ENCODE results near the gene GSTM2. TPM values are rescaled to one million over a fixed set of nuclear protein-coding genes. Genes with fewer than 3 reads are reported as not detected.

The GSTM2 gene
- polyA plus RNA-seq, 3 donors from 2014 or later, result 32.6 to 51.2 (median 42.5) TPM

GRCh38 chr1:109625601-109626560 lies 42.0 kb upstream of the GSTM2 start:
- Mint-ChIP-seq H3K9me3 (no peaks in the 10 kb centered on the region), H3K36me3 (peaks cover 0 to 23% (median 11%) of the 10 kb centered on the region in 3 donors), H3K27ac (peak overlapping the region in 1 of 6 donors; percentile 76), H3K27me3 (ENCODE audit: low read depth in 3 of 3) (peaks cover 2 to 3% (median 2%) of the 10 kb centered on the region in 3 donors), H3K4me1 (peaks cover 22 to 25% of the 10 kb centered on the region in 2 donors), H3K4me3 (no peak overlapping the region)
- DNase-seq, result no peak

GRCh38 chr1:109626682-109627408 lies 41.0 kb upstream of the GSTM2 start:
- Mint-ChIP-seq H3K9me3 (no peaks in the 10 kb centered on the region), H3K4me1 (peaks cover 13 to 17% of the 10 kb centered on the region in 2 donors), H3K27me3 (ENCODE audit: low read depth in 3 of 3) (no peaks in the 10 kb centered on the region), H3K36me3 (peaks cover 1 to 29% (median 11%) of the 10 kb centered on the region in 3 donors), H3K27ac (peak overlapping the region in 1 of 6 donors; percentile 76), H3K4me3 (no peak overlapping the region)
- no peak for DNase-seq

DNA sequence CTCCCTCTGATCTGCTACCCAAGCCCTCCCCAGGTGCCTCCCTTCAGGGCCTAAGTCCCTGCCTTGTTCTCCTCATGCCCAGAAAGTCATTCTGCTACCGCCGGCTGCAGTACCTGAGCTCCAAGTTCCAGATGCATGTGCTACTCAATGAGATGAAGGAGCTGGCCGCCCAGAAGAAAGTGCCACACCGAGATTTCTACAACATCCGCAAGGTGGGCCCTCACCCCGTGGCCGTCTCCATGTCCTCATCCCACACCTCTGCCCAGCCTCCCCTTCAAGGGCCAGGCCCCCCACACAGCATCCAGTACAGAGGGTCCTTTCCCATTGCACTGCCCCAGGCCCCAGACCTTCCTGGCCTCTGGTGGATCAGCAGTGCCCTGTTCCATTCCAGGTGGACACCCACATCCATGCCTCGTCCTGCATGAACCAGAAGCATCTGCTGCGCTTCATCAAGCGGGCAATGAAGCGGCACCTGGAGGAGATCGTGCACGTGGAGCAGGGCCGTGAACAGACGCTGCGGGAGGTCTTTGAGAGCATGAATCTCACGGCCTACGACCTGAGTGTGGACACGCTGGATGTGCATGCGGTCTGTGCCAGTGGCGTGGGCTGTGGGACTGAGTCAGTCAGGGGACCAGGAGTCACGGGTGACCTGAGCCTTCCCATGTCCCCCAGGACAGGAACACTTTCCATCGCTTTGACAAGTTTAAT lies 40.0 kb upstream of the GSTM2 start:
- Mint-ChIP-seq H3K9me3 (no peaks in the 10 kb centered on the region), H3K27me3 (ENCODE audit: low read depth in 3 of 3) (no peaks in the 10 kb centered on the region), H3K4me1 (peaks cover 3 to 8% of the 10 kb centered on the region in 2 donors), H3K36me3 (peaks cover 4 to 32% (median 11%) of the 10 kb centered on the region in 3 donors), H3K4me3 (no peak overlapping the region), H3K27ac (peak overlapping the region in 3 of 6 donors; percentile 7 to 67 (median 49))
- no peak for DNase-seq

- Mint-ChIP-seq H3K27ac (peak overlapping the region in 1 of 6 donors; percentile 16), H3K9me3 (no peaks in the 10 kb centered on the region), H3K4me1 (peaks cover 0 to 2% of the 10 kb centered on the region in 2 donors), H3K36me3 (peaks cover 4 to 32% (median 11%) of the 10 kb centered on the region in 3 donors), H3K27me3 (ENCODE audit: low read depth in 3 of 3) (no peaks in the 10 kb centered on the region), H3K4me3 (no peak overlapping the region)
- DNase-seq, result no peak
Observed at GRCh38 chr1:109628540-109629321, 39.1 kb upstream of the GSTM2 start.

- H3K27me3 Mint-ChIP-seq (ENCODE audit: low read depth in 3 of 3), result peaks cover 0 to 3% (median 0%) of the 10 kb centered on the region in 3 donors
- no peaks in the 10 kb centered on the region for H3K9me3 Mint-ChIP-seq
- DNase-seq, result no peak
- H3K27ac Mint-ChIP-seq, result peak overlapping the region in 4 of 6 donors; percentile 11 to 73 (median 43)
- peaks cover 4 to 32% (median 11%) of the 10 kb centered on the region in 3 donors for H3K36me3 Mint-ChIP-seq
- no peak overlapping the region for H3K4me3 Mint-ChIP-seq
- H3K4me1 Mint-ChIP-seq, result peaks cover 0 to 2% of the 10 kb centered on the region in 2 donors
Observed at GRCh38 chr1:109629372-109630030, 38.4 kb upstream of the GSTM2 start.

DNA sequence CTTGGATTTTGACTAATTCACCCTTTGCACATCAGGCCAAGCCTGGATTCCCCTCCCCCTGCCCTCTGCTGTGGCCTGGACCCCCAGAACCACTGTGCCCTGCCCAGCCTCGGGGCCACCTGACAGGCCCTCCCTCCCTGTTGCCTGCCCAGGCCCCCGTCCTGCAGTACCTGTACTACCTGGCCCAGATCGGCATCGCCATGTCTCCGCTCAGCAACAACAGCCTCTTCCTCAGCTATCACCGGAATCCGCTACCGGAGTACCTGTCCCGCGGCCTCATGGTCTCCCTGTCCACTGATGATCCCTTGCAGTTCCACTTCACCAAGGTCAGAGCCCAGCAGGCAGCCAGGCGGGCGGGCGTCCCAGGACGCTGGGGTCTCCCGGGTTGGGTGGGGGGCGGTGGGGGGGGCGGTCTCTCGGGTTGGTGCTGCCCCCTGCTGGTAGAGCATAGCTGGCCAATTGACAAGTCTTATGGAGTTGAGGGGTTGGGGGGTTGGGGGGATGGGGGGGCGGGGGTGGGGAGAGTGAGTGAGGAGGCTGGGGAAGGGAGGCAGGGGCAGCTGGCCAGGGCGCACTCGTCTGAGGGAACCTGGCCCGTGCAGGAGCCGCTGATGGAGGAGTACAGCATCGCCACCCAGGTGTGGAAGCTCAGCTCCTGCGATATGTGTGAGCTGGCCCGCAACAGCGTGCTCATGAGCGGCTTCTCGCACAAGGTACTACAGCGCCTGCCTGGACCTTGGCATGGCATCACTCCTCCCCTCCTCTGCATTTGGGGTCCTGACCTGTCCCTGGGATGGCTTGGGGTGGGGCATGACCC lies 37.6 kb upstream of the GSTM2 start:
- H3K27ac Mint-ChIP-seq, result peak overlapping the region in 1 of 6 donors; percentile 62

GRCh38 chr1:109630898-109631512 lies 36.9 kb upstream of the GSTM2 start:
- H3K4me3 Mint-ChIP-seq, result no peak overlapping the region

More for the DNA sequence above, 37.6 kb upstream of the GSTM2 start:
- no peaks in the 10 kb centered on the region for H3K4me1 Mint-ChIP-seq
- H3K36me3 Mint-ChIP-seq, result peaks cover 4 to 32% (median 11%) of the 10 kb centered on the region in 3 donors
- peaks cover 0 to 3% (median 0%) of the 10 kb centered on the region in 3 donors for H3K27me3 Mint-ChIP-seq (ENCODE audit: low read depth in 3 of 3)
- DNase-seq, result peak in 1 of 3 donors; percentile 32
- no peaks in the 10 kb centered on the region for H3K9me3 Mint-ChIP-seq
- no peak overlapping the region for H3K4me3 Mint-ChIP-seq

DNA sequence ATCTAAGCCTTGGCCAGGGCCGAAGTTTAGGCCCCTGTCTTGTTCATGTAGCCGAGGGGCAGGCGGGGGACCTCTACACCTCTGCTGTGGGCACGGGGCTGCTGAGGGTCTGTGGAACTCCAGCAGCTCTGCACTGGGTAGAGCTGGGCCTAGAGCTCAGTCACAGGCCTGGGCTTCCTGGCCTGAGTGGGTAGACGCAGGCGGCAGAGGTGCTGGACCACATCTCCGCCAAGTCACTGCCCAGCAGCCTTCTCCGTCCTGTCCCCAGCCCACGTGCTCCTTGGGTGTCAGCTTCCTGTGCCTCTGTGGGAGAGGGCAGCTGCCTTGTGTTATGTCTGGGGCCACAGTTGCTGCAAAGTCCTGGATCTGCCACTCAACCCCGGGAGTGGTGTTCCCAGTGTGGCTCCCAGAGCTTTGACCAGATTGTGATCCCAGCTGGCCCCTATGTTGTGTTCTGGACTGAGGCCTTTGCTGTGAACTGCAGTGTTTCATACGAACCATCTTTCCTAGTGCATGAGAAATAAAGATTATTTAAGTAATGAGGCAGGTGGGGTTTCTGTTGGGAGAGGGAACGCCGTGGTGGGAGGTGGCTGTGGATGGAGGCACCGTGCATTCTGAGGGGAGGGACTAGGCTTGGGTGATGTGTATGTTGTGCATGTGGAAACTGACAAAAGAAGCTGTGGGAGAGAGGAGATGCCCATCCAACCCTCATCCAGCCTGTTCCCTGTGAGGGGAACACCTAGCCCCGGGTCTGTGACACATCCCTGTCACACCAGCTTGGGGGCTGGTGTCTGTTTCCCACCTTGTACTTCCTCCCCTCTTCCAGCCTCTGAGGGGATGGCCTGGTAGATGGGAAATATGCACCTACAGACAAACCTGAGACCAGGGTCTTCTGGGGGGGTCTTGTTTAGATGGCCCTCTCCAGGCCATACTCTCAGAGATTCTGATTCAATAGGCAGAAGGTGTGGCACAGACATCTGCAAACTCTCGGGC lies 36.0 kb upstream of the GSTM2 start:
- DNase-seq, result no peak
- Mint-ChIP-seq H3K27me3 (ENCODE audit: low read depth in 3 of 3) (peaks cover 0 to 3% (median 0%) of the 10 kb centered on the region in 3 donors), H3K36me3 (peaks cover 4 to 32% (median 11%) of the 10 kb centered on the region in 3 donors), H3K9me3 (no peaks in the 10 kb centered on the region), H3K27ac (no peak overlapping the region), H3K4me3 (no peak overlapping the region), H3K4me1 (no peaks in the 10 kb centered on the region)

More at GRCh38 chr1:109630898-109631512, 36.9 kb upstream of the GSTM2 start:
- Mint-ChIP-seq H3K4me1 (no peaks in the 10 kb centered on the region), H3K27me3 (ENCODE audit: low read depth in 3 of 3) (peaks cover 0 to 3% (median 0%) of the 10 kb centered on the region in 3 donors), H3K9me3 (no peaks in the 10 kb centered on the region), H3K27ac (peak overlapping the region in 1 of 6 donors; percentile 40), H3K36me3 (peaks cover 4 to 32% (median 11%) of the 10 kb centered on the region in 3 donors)
- DNase-seq, result no peak

- Mint-ChIP-seq H3K4me3 (no peak overlapping the region), H3K4me1 (no peaks in the 10 kb centered on the region), H3K9me3 (no peaks in the 10 kb centered on the region), H3K27me3 (ENCODE audit: low read depth in 3 of 3) (peaks cover 0 to 3% (median 0%) of the 10 kb centered on the region in 3 donors), H3K36me3 (peaks cover 4 to 27% (median 8%) of the 10 kb centered on the region in 3 donors), H3K27ac (no peak overlapping the region)
- DNase-seq, result no peak
Observed at GRCh38 chr1:109632671-109633346, 35.0 kb upstream of the GSTM2 start.

DNA sequence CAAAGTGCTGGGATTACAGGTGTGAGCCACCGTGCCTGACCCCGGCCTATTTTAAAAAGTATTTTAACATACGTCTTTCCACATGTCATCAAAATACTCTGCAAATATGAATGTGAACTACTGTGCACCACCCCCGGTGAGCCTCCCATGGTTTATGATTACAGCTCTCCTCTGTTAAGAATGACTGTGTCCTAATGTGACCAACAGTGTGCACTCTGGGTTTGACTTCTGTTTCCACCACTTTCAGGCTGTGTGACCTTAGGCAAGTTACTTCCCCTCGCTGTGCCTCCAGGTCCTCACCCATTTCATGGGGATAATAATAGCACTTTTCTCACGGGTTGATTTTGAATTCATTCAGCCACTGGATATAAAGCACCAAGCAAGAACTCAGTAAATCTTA lies 33.6 kb upstream of the GSTM2 start:
- no peak overlapping the region for H3K27ac Mint-ChIP-seq
- H3K4me3 Mint-ChIP-seq, result no peak overlapping the region
- H3K9me3 Mint-ChIP-seq, result no peaks in the 10 kb centered on the region
- no peak for DNase-seq
- H3K36me3 Mint-ChIP-seq, result peaks cover 4 to 18% (median 7%) of the 10 kb centered on the region in 3 donors
- H3K27me3 Mint-ChIP-seq (ENCODE audit: low read depth in 3 of 3), result peaks cover 0 to 4% (median 0%) of the 10 kb centered on the region in 3 donors
- no peaks in the 10 kb centered on the region for H3K4me1 Mint-ChIP-seq

Data from immature natural killer cell (primary cell).